Right atrium auricular region (tissue), 2 donors: ENCODE results near the gene DOK3. TPM values are rescaled to one million over a fixed set of nuclear protein-coding genes. Genes with fewer than 3 reads are reported as not detected.
A peak's percentile ranks its signal among the peaks of the same experiment; 100 is the strongest.

ENCODE experiments used
- DNase-seq: peaks from one replicate; pipeline ENCODE4 v3.0.0-alpha.2; 2019; ENCODE audit warnings: low spot score
- H3K27ac ChIP-seq, 2 donors: fragments of 200-600 bp; sonication (generic); 1 replicate in 1 of 2; 2 replicates in 1 of 2; pipeline ENCODE4 v1.5.1; 2016 to 2019
- H3K27me3 ChIP-seq, 2 donors: fragments of 200-600 bp; sonication (generic); one replicate each; pipeline versions ENCODE4 v1.5.1 to v1.6.0; 2017 to 2019
- H3K36me3 ChIP-seq: fragments of 200-600 bp; sonication (generic); one replicate; pipeline ENCODE4 v1.5.1; 2016
- H3K4me1 ChIP-seq, 2 donors: fragments of 200-600 bp; sonication (generic); one replicate each; pipeline versions ENCODE4 v1.5.1 to v1.6.0; 2017 to 2019
- H3K4me3 ChIP-seq, 2 donors: fragments of 200-600 bp; sonication (generic); 1 replicate in 1 of 2; 2 replicates in 1 of 2; pipeline ENCODE4 v1.5.1; 2017 to 2019; ENCODE audit warnings: mild to moderate bottlenecking in 1 of 2, moderate library complexity in 1 of 2
- H3K9me3 ChIP-seq, 2 donors: fragments of 200-600 bp; sonication (generic); one replicate each; pipeline ENCODE4 v1.5.1; 2019
- total RNA-seq, 2 donors: library from RNA; depleted of rRNA; stranded (reverse); fragments of >200 nt; gene quantifications; one replicate each; pipeline ENCODE4 v1.1.0, GENCODE V29; 2016
- TF ChIP-seq, protein P1 (sequence below), 2 donors: fragments of 200-600 bp; sonication (generic); IDR thresholded peaks; one replicate each; pipeline ENCODE4 v1.5.1; 2019; ENCODE audit warnings: antibody characterized with exemption in 2 of 2

Gene DOK3
- total RNA-seq, 2 donors from 2014 or later = 1.6 to 2.6 TPM

DNA sequence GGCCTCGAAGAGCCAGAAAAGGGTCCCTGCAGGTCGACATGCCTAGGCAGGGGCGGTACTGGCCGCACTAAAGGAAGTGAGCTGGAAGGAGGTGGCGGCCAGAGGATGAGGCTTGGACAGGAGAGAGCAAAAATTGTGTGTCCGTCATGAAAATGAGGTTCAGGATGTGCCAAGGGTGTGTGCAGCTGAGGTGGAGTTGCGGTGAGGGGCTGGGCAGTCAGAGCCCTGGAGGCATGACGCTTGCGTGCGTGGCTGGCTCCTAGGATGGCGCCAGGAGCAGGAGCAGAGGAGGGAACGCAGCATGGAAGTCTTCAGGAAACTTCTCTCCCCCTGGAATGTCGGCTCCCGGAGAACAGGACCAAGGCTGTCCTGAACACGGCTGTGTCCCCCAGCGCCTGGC, 6.7 kb downstream of the DOK3 start:
- Histone ChIP-seq H3K36me3 (no peaks in the 10 kb centered on the region), H3K27me3 (no peaks in the 10 kb centered on the region), H3K9me3 (no peaks in the 10 kb centered on the region), H3K4me3 (no peak overlapping the region), H3K4me1 (peaks cover 0 to 15% of the 10 kb centered on the region in 2 donors), H3K27ac (no peak overlapping the region)
- TF ChIP-seq, protein P1, sequence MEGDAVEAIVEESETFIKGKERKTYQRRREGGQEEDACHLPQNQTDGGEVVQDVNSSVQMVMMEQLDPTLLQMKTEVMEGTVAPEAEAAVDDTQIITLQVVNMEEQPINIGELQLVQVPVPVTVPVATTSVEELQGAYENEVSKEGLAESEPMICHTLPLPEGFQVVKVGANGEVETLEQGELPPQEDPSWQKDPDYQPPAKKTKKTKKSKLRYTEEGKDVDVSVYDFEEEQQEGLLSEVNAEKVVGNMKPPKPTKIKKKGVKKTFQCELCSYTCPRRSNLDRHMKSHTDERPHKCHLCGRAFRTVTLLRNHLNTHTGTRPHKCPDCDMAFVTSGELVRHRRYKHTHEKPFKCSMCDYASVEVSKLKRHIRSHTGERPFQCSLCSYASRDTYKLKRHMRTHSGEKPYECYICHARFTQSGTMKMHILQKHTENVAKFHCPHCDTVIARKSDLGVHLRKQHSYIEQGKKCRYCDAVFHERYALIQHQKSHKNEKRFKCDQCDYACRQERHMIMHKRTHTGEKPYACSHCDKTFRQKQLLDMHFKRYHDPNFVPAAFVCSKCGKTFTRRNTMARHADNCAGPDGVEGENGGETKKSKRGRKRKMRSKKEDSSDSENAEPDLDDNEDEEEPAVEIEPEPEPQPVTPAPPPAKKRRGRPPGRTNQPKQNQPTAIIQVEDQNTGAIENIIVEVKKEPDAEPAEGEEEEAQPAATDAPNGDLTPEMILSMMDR (IDR thresholded peaks at IDR 0.05) = no peak
- DNase-seq = no peak

DNA sequence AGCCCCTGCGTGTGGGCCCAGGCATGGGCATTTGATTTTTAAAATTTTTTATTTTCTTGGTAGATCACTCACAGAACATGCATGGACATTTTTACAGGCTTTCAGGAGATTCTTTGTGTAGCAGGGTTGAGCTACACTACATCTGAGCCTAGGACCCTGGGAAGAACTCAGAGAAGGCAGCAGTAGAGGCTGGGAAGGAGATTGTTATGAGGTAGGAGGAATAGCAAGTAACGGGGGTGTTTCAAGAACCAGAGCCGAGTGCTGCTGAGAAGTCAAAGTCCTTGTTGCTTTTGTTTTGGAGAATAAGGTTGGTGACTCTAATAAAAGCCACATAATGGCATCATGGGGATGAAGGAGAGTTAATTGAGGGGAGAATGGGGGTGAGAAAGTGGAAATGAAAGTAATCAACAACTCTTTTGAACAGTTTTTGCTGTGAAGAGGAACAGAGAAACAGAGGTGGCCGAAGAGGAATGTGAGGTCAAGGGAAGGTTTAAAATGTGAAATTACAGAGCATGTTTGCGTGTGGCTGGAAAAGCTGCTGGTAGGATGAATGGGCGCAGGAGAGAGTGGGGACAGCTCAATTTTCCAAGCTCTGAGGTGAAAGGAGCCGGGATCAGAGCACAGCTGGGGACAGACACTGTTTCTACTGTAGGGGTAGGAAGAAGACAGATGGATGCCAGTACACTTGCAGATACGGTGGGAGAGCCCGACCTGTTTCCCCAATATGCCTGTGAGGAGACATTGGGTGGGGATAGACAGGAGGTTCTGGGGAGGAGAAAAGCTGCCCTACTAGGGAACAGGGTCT, 7.5 kb downstream of the DOK3 start:
- no peak overlapping the region for H3K4me3 ChIP-seq
- TF ChIP-seq, protein P1 (IDR thresholded peaks at IDR 0.05) = no peak
- H3K27ac ChIP-seq = no peak overlapping the region
- H3K4me1 ChIP-seq = peaks cover 0 to 18% of the 10 kb centered on the region in 2 donors
- DNase-seq = no peak
- H3K36me3 ChIP-seq = no peaks in the 10 kb centered on the region
- no peaks in the 10 kb centered on the region for H3K9me3 ChIP-seq
- H3K27me3 ChIP-seq = no peaks in the 10 kb centered on the region

DNA sequence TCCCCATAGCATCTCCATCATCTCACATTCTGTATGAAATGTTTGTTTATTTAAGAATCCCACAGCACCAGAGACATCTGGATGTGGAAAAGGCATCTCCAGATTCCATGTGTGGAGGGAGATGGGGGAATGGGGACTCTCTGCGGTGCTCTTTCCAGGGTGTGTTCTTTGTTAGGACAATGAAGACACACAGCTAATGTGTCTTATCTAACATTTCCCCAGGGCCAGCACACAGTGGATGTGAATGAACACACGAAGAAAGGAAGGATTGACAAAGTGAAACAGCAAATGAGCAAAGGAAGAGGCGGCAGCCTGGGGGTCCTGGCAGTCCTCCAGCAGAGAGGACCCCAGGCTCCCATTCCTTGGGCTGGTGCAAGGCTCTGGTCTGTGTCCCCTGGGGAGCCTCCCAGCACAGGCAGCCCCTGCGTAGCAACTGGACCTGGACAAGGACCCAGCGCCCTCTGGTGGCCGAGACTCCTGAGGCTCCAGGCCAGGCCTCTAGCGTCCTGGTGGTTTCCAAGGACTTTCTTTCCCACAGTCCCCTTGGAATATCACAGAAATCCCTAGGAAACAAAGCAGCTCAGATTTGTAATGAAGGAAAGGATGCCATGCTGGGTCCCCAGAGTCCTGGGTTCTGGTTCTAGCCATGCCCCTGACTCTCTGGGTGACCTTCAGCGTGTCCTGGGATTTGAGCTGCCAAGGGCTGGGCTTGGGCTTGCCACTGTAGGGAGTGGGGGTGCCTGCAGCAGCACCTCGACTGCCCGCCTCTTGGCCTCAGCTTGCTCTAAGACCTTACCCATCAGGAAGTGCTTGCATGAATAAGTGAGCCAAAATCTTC, 8.7 kb downstream of the DOK3 start:
- H3K4me1 ChIP-seq = peaks cover 0 to 27% of the 10 kb centered on the region in 2 donors
- no peak overlapping the region for H3K27ac ChIP-seq
- H3K4me3 ChIP-seq = no peak overlapping the region
- H3K36me3 ChIP-seq = no peaks in the 10 kb centered on the region
- TF ChIP-seq, protein P1 (IDR thresholded peaks at IDR 0.05) = peak; percentile 89 to 97
- DNase-seq = peak; percentile 91
- H3K27me3 ChIP-seq = no peaks in the 10 kb centered on the region
- H3K9me3 ChIP-seq = no peaks in the 10 kb centered on the region

DNA sequence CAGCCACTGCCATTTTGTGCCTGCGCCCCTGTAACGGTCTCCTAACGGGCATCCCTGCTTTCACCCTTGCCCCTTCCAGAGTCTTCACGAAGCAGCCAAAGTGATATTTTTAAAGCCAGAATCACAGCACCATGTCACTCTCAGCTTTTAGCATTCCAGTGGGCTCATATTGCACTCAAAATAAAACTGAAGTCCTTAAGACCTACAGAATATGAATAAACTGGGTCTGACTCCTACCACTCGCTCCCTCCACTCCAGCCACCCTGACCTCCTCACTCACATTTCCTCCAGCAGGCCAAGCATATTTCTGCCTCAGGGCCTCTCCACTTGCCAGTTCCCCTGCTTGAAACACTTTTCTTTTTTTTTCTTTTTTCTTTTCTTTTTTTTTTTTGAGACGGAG, 9.8 kb downstream of the DOK3 start:
- Histone ChIP-seq H3K4me3 (no peak overlapping the region), H3K27me3 (no peaks in the 10 kb centered on the region), H3K4me1 (peaks cover 0 to 37% of the 10 kb centered on the region in 2 donors), H3K36me3 (no peaks in the 10 kb centered on the region), H3K27ac (no peak overlapping the region), H3K9me3 (no peaks in the 10 kb centered on the region)
- no peak for DNase-seq
- TF ChIP-seq, protein P1 (IDR thresholded peaks at IDR 0.05) = no peak

DNA sequence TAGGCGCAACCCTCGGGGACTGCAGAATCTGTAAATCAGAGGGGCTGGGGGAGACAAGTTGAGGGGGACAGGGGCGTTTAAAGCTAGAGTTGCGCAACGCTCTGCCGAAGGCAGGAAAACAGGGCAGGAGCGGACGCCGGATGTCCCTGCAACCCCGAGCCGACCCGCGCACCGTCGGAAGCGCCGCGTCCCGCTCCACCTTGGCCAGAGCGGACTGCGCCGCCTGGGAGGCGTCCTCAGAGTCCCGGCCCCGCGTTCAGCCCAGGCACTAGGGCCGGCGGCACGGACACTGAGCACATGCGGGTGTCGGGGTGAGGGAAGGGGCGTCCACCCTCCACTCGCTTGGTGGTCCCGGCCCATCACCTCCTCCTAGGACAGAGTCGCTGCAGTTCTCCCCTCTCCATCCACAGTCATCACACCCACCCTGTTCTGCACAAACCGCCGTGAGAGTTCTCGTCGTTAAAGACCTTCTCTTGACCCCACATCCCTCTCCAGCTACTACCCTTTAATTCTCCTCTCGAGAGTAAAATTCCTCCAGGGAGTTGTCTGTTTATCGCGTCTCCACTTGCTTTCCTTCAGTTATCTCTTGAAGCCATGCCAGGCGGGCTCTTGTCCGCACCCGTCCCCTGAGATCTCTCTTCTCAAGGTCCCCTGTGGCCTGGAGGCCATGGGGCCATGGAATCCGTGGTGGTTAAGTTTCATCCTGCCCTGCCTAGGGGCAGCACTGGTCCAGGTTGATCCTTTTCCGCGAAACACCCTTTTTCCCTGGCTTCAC, 11.4 kb downstream of the DOK3 start:
- H3K4me1 ChIP-seq = peaks cover 0 to 54% of the 10 kb centered on the region in 2 donors
- H3K4me3 ChIP-seq = peak overlapping the region; percentile 88 to 93
- DNase-seq = no peak
- H3K9me3 ChIP-seq = no peaks in the 10 kb centered on the region
- no peaks in the 10 kb centered on the region for H3K27me3 ChIP-seq
- TF ChIP-seq, protein P1 (IDR thresholded peaks at IDR 0.05) = peak in 1 of 2 donors; percentile 17
- peaks cover 8% of the 10 kb centered on the region for H3K36me3 ChIP-seq
- H3K27ac ChIP-seq = peak overlapping the region; percentile 95 to 97
